Small intestine (tissue), 7 donors: ENCODE results near the gene BPGM. TPM values are rescaled to one million over a fixed set of nuclear protein-coding genes. Genes with fewer than 3 reads are reported as not detected.

Source experiments
- DNase-seq, 2 donors: peaks; one replicate each; pipeline versions ENCODE4 v3.0.0 to v3.0.0-alpha.2; 2013
- FAIRE-seq: peaks from 2 replicates; lab custom pipeline; 2012; peaks lifted over from hg19 to GRCh38; lab: Jason Lieb, UNC
- H3K27ac ChIP-seq, 3 donors: one replicate each; pipeline ENCODE4 v1.5.1; 2013; ENCODE audit warnings: low read length in 2 of 3, mild to moderate bottlenecking in 2 of 3, control low read depth in 1 of 3, inconsistent platforms in 1 of 3, low read depth in 1 of 3, moderate library complexity in 1 of 3
- H3K27me3 ChIP-seq, 3 donors: one replicate each; pipeline ENCODE4 v1.6.1; 2013; ENCODE audit warnings: low read length in 3 of 3, inconsistent platforms in 1 of 3; ENCODE audit not compliant: control insufficient read depth in 3 of 3, insufficient read depth in 3 of 3
- H3K36me3 ChIP-seq, 3 donors: one replicate each; pipeline ENCODE4 v1.6.1; 2013; ENCODE audit warnings: low read length in 3 of 3, inconsistent platforms in 1 of 3, low read depth in 1 of 3, mild to moderate bottlenecking in 1 of 3, moderate library complexity in 1 of 3; ENCODE audit not compliant: control insufficient read depth in 3 of 3, insufficient read depth in 2 of 3
- H3K4me1 ChIP-seq, 3 donors: one replicate each; pipeline ENCODE4 v1.6.1; 2013; ENCODE audit warnings: low read length in 2 of 3, inconsistent platforms in 1 of 3, low read depth in 1 of 3, mild to moderate bottlenecking in 1 of 3, moderate library complexity in 1 of 3; ENCODE audit not compliant: control insufficient read depth in 3 of 3, insufficient read depth in 2 of 3
- H3K4me3 ChIP-seq, 3 donors: one replicate each; pipeline ENCODE4 v1.5.1; 2013; ENCODE audit warnings: low read length in 3 of 3, control low read depth in 1 of 3, inconsistent platforms in 1 of 3, low read depth in 1 of 3, mild to moderate bottlenecking in 1 of 3, moderate library complexity in 1 of 3
- H3K9me3 ChIP-seq, 2 donors: one replicate each; pipeline ENCODE4 v1.6.1; 2013; ENCODE audit warnings: low read depth in 1 of 2, low read length in 1 of 2; ENCODE audit not compliant: control insufficient read depth in 2 of 2, insufficient read depth in 1 of 2
- WGBS, 3 donors: extraction: QIAGEN DNeasy Blood & Tissue Kit; methylation state at CpG; one replicate each; pipeline ENCODE4 v1.1.7; 2013; 5-methylcytosine and 5-hydroxymethylcytosine counted together
- polyA plus RNA-seq, 4 donors: library from polyadenylated mRNA; stranded (reverse) in 3 of 4; unstranded in 1 of 4; fragments of 200-250 nt in 3 of 4; fragments of 120-200 nt in 1 of 4; gene quantifications; one replicate each; pipeline versions ENCODE4 v1.2.1 to v1.2.3, GENCODE V29; 2013
- donor health status: healthy with polysubstance abuse.
- donor health status: control.
- donor health status: control.
- donor health status: Bipolar disorder and iron deficiency.
- donor health status: healthy.

The BPGM gene
- polyA plus RNA-seq, 4 donors: 9.9 to 15.4 (median 12.0) TPM

DNA sequence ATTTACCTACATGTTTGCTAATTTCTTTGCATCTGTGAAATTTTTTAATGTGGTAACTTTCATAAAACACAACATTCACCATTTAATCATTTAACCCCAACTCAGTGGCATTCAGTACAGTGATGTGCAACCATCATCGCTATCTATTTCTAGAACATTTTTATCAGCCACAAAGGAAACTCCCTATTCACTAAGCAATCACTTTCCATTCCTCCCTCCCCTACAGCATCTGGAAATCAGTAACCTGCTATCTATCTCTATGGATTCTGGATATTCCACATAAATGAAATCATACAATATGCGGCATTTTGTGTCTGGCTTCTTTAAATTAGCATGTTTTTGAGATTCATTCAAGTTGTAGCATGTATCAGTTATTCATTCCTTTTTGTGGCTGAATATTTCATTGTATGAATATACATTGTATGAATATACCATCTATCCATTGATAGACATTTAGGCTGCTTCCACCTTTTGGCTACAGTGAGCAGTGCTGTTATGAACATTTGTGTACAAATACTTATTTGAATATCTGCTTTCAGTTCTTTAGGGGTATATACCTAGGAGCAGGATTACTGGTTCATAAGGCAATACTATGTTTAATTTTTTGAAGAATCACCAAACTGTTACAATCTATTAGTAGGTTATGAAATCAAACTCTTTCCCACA, 19.4 kb upstream of the BPGM start:
- Histone ChIP-seq H3K4me1 (no peaks in the 10 kb centered on the region), H3K36me3 (no peaks in the 10 kb centered on the region), H3K27me3 (peaks cover 0 to 6% (median 4%) of the 10 kb centered on the region in 3 donors), H3K27ac (no peak overlapping the region), H3K9me3 (no peaks in the 10 kb centered on the region), H3K4me3 (no peak overlapping the region)
- 63 to 92% (median 78%) methylated on average over 2 of the region's 2 CpGs for WGBS, 3 donors
- DNase-seq (no peak), FAIRE-seq (no peak)

DNA sequence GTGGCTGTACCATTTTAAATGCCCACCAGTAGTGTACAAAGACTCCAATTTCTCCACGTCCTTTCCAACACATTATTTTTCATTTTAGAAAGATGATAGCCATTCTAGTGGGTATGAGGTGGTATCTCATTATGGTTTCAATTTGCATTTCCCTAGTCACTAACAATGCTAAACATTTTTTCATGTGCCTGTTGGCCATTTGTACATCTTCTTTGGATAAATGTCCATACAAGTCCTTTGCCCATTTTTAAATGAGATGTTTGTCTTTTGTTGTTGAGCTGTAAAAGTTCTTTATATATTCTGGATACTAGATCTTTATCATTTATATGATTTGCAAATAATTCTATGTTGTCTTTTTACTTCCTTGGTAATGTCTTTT, 18.9 kb upstream of the BPGM start:
- DNase-seq (no peak), FAIRE-seq (peak; percentile 53)
- Histone ChIP-seq H3K36me3 (no peaks in the 10 kb centered on the region), H3K27me3 (peaks cover 0 to 6% (median 4%) of the 10 kb centered on the region in 3 donors), H3K9me3 (no peaks in the 10 kb centered on the region), H3K4me3 (no peak overlapping the region), H3K27ac (no peak overlapping the region), H3K4me1 (no peaks in the 10 kb centered on the region)
- WGBS, 3 donors: 0 to 2% (median 0%) methylated on average over 1 of the region's 1 CpG

DNA sequence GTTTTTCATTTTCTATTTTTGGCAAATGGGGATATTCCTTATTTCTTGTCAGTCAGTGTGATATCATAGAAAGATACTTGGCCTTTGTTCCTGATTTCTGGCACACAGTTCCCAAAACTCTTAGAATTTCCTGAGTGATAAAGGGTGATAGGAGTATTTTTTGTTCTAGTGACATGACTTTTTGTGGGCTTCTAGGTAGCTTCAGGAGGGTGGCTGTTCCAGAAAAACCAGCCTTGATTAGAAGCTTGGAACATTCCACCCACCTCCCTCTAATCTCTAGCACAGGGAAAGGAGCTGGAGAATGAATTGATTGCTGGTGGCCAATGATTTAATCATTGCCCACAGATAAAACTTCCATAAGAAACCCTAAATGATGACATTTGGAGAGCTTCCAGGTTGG, 17.2 kb upstream of the BPGM start:
- FAIRE-seq (no peak), DNase-seq (no peak)
- H3K36me3 ChIP-seq: no peaks in the 10 kb centered on the region
- H3K4me3 ChIP-seq: no peak overlapping the region
- H3K27ac ChIP-seq: no peak overlapping the region
- peaks cover 0 to 6% (median 4%) of the 10 kb centered on the region in 3 donors for H3K27me3 ChIP-seq
- no peaks in the 10 kb centered on the region for H3K9me3 ChIP-seq
- H3K4me1 ChIP-seq: no peaks in the 10 kb centered on the region

DNA sequence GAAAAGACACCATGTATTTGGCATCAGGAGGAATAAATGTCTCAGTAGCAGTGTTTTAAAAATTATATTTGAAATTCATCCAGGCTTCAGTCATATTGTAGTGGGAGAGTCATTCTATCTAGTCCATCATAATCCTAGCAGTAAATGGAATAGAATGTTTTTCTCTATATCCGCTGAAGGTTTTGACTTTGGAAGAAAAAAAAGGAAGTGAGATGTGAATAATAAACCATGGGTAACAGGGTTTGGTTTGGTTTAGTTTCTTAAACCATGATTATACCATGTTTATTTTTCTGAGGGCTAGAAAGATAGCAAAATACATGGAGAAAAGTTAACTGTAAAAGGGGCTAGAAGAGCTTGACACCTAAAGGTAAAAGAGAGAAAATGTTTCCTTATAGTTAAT, 16.4 kb upstream of the BPGM start:
- WGBS, 3 donors: 76 to 89% (median 77%) methylated on average over 1 of the region's 1 CpG
- H3K36me3 ChIP-seq: no peaks in the 10 kb centered on the region
- H3K4me3 ChIP-seq: no peak overlapping the region
- peaks cover 0 to 6% (median 4%) of the 10 kb centered on the region in 3 donors for H3K27me3 ChIP-seq
- FAIRE-seq (no peak), DNase-seq (no peak)
- no peak overlapping the region for H3K27ac ChIP-seq
- no peaks in the 10 kb centered on the region for H3K4me1 ChIP-seq
- H3K9me3 ChIP-seq: no peaks in the 10 kb centered on the region

DNA sequence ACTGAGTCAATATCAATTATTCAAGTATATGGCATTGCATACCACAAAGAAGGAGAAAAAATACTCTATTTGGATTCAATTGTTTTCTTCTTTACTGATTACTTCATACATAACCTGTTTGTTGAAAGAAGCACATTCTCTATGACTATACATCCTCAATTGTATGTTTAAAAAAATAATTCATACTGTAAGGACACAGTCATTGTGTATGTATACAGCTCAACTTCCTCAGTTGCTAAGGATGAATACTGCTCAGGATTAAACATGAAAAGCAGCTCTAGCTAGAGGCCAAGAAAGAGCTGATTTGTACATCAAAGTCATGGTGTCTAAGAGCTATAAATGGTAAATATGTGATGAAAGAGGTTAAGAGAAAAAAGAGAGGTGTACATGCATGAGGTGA, 15.8 kb upstream of the BPGM start:
- Histone ChIP-seq H3K9me3 (no peaks in the 10 kb centered on the region), H3K4me1 (no peaks in the 10 kb centered on the region)
- FAIRE-seq: no peak

DNA sequence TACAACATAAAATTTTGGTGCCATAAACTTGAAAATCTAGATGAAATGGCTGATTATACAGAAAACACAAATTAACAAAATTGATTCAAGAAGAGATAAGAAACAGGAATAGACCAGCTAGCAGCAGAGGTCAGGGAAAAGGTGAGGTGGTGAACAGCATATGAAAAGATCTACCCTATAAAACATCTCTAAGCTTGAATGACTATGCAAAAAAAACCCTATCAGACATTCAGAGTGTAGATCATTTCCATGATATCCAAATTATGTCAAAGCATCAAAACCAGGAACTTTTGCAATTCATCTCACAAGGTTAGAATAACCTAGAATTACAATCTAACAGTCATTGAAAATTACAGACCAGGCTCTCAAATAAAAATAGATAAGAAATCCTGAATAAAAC, 14.6 kb upstream of the BPGM start:
- no peaks in the 10 kb centered on the region for H3K9me3 ChIP-seq
- H3K4me3 ChIP-seq: no peak overlapping the region
- no peaks in the 10 kb centered on the region for H3K4me1 ChIP-seq
- H3K36me3 ChIP-seq: no peaks in the 10 kb centered on the region
- no peak overlapping the region for H3K27ac ChIP-seq
- FAIRE-seq (no peak), DNase-seq (no peak)
- peaks cover 0 to 6% (median 4%) of the 10 kb centered on the region in 3 donors for H3K27me3 ChIP-seq

More for the DNA sequence above, 15.8 kb upstream of the BPGM start:
- Histone ChIP-seq H3K4me3 (no peak overlapping the region), H3K27me3 (peaks cover 0 to 6% (median 4%) of the 10 kb centered on the region in 3 donors), H3K27ac (no peak overlapping the region), H3K36me3 (no peaks in the 10 kb centered on the region)
- no peak for DNase-seq

DNA sequence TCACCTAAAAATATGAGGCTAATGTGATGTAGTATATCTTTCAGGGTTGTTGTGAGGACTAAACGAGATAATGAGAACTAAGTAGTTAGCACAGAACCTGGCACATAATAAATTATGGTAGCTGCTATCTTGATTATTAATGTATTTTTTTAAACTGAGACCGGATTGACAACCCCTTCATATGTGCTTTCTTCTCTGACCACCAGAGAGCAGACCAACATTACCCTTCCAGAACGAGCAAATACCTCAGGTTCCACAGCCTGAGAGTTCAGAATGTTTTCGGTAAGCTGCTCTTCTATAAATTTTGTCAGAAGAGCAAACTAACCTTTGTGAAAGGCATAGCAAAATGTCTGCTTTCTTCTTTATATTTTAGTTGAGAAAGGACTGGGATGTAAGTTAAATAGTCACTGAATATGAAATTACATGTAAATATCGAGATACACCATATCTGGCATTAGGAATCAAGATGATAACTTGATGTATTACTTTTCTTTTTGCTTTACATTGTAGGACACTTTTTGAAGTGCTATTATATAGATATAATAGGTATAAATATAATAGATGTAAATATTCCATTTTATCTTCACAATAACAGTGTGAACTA, 13.6 kb upstream of the BPGM start:
- Histone ChIP-seq H3K36me3 (no peaks in the 10 kb centered on the region), H3K27ac (no peak overlapping the region), H3K4me3 (no peak overlapping the region), H3K4me1 (no peaks in the 10 kb centered on the region), H3K27me3 (peaks cover 0 to 6% (median 4%) of the 10 kb centered on the region in 3 donors), H3K9me3 (no peaks in the 10 kb centered on the region)
- FAIRE-seq (no peak), DNase-seq (peak; percentile 24 to 29)
- WGBS, 3 donors: 28 to 39% (median 32%) methylated on average over 5 of the region's 5 CpGs

DNA sequence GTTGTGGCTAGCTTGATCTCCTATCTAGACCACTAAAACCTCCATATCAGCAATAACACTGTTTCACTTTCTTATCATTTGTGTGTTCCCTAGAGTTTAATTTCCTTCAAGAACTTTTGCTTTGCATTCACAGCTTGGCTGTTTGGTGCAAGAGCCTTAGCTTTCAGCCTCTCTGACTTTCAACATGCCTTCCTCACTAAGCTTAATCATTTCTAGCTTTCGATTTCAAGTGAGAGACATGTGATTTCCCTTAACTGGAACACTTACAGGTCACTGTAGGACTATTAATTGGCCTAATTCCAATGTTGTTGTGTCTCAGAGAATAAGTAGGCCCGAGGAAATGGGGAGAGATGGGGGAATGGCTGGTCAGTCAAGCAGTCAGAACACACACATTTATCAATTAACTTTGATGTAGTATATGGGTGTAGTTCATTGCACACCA, 10.6 kb upstream of the BPGM start:
- no peaks in the 10 kb centered on the region for H3K4me1 ChIP-seq
- no peak for FAIRE-seq
- no peak overlapping the region for H3K27ac ChIP-seq
- H3K36me3 ChIP-seq: no peaks in the 10 kb centered on the region
- WGBS, 3 donors: 8 to 22% (median 10%) methylated on average over 2 of the region's 2 CpGs
- H3K9me3 ChIP-seq: no peaks in the 10 kb centered on the region
- DNase-seq: peak; percentile 28 to 51
- no peak overlapping the region for H3K4me3 ChIP-seq
- H3K27me3 ChIP-seq: no peaks in the 10 kb centered on the region

DNA sequence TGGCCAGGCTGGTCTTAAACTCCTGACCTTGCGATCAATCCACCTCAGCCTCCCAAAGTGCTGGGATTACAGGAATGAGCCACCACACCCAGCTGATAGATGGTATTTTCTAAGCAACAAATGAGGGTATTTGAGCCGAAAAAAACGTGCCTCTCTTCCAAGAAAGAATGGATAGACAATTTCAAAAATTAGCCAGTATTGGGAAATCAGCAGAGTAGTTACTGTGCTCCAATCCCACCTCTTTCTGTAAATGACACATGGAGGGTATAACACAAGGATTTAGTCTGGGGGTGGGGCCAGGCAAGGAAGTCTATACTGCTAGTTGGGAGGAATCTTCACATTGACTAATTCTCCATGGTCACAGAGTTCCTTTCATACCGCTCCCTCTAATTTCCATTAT, 9.2 kb upstream of the BPGM start:
- Histone ChIP-seq H3K27ac (no peak overlapping the region), H3K4me3 (no peak overlapping the region), H3K27me3 (no peaks in the 10 kb centered on the region), H3K36me3 (no peaks in the 10 kb centered on the region), H3K9me3 (no peaks in the 10 kb centered on the region), H3K4me1 (no peaks in the 10 kb centered on the region)
- DNase-seq (no peak), FAIRE-seq (no peak)
- WGBS, 3 donors: 86 to 98% (median 93%) methylated on average over 4 of the region's 4 CpGs
